Hematopoietic multipotent progenitor cell treated with erythropoietin and hydrocortisone succinate and interleukin-3 and kit ligand, for 6 days (in vitro differentiated cells): ENCODE data around the gene CYP2B6.
"Not testable (repeated sequence)": the region's sequence is repeated elsewhere in the genome, so short reads cannot be mapped to it uniquely, and the experiment has no call there.

Experiments
- DNase-seq: peaks from one replicate; pipeline ENCODE4 v3.0.0-alpha.2; 2015

CYP2B6 gene

DNA sequence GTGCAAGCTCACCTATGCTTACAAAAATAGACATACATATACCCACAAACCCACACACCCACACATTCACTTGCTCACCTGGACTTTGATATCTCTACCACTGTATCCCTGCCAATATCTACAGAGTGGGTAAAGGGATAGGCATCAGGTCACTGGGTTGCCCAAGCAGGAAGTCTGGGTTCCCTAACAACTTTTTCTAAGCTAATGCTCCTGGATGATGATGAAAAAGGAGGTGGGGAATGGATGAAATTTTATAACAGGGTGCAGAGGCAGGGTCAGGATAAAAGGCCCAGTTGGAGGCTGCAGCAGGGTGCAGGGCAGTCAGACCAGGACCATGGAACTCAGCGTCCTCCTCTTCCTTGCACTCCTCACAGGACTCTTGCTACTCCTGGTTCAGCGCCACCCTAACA lies at the start of gene CYP2B6:
Gene CYP2B6 (plus strand): TSS at position 311 of the 410 bp plus-strand sequence. CDS start 24 bp downstream, at position 335.
- no peak for DNase-seq

DNA sequence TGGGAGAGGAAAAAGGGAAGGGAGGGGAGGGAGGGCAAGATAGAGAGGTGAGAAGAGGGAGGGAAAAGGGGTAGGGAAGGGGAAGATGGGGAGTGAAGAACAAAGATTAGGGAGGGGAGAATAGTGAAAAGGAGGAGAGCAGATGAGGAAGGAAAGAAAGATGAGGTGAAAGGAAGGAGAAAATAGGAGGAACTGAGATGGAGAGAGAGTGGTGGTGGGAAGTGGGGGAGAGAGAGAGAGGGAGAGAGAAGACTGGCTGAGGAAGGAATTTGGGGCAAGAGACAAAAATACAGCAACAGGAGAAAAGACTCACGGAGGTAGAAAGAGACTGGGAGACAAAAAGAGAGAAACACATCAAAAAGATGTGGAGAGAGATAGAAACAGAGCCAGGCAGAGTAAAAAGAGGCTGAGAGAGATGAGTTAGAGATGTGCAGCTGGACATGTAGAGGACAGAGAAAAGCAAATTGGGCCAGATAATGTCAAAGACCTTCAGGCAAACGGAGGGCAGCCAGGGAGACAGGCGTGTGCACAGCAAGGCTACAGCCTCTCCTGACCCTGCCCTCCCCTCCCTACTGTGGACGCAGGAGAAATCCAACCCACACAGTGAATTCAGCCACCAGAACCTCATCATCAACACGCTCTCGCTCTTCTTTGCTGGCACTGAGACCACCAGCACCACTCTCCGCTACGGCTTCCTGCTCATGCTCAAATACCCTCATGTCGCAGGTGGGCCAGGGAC lies 49.4 kb upstream of the CYP2B6 start:
- DNase-seq: no peak

DNA sequence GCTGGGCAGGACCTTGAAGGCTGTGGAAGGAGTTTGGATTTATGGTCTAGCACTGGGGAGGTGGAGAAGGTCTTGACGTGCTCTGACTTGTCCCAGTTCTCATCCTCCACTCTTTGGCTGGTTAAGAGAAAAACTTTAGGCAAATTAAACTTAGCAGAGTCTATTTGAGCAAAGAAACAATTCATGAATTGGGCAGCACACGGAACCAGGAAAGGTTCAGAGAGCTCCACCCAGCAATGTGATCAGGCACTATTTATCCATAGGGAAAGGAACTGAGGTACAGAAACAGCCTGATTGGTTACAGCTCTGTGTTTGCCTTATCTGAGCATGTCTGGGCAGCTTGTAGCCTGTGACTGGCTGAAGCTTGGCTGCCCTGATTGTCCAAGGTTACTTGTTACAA lies 45.4 kb upstream of the CYP2B6 start:
- no peak for DNase-seq

DNA sequence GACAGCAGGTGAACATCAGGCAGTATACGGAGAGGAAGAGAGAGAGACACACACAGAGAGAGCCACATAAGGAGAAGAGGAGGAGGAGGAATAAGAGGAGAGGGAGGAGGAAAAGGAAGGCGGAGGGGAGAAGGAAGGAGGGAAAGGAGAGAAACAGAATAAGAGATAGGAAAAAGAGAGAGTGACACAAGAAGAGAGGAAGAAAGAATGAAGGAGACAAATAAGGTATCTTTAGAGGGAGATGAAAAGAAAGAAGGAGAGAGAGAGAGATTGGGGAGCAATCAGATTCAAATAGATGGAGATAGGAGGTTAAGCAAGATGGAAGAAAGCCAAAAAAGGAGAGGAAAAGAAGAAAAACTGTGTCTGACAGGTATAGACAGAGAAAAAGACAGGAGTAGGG lies 44.0 kb upstream of the CYP2B6 start:
- DNase-seq: no peak

GRCh38 chr19:40947573-40947972 lies 43.5 kb upstream of the CYP2B6 start:
- no peak for DNase-seq

- no peak for DNase-seq
These were observed 42.3 kb upstream of the CYP2B6 start for GRCh38 chr19:40948580-40949299.

GRCh38 chr19:40954573-40954972 lies 36.5 kb upstream of the CYP2B6 start:
- no peak for DNase-seq

GRCh38 chr19:40959338-40959737 lies 31.7 kb upstream of the CYP2B6 start:
- no peak for DNase-seq

GRCh38 chr19:40960062-40960685 lies 30.9 kb upstream of the CYP2B6 start:
- DNase-seq: no peak

DNA sequence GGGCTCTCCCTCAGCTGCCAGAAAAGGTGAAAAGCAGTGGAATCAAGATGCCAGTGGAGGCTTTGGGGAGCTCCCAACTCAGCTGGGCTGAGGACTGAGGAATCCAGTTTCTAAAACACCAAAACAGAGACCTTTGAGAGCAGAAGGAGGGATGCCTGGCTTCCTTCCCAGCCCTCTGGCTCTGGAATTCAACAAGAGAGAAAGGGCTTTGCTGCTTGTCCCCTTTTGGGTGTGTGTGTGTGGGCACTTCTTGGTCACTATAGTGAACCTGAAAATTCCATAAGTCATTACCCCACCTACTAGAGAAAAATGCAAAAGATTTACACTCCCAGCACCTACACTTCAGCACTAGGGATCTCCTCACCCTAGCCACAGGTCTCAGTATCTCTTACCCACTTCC lies 30.3 kb upstream of the CYP2B6 start:
- DNase-seq: no peak

GRCh38 chr19:40962460-40962961 lies 28.6 kb upstream of the CYP2B6 start:
- DNase-seq: no peak

DNA sequence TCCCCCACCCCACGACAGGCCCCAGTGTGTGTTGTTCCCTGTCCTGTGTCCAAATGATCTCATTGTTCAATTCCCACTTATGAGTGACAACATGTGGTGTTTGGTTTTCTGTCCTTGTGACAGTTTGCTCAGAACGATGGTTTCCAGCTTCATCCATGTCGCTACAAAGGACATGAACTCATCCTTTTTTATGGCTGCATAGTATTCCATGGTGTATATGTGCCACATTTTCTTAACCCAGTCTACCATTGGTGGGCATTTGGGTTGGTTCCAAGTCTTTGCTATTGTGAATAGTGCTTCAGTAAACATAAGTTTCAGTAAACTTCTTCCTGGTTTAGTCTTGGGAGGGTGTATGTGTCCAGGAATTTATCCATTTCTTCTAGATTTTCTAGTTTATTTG lies 26.7 kb upstream of the CYP2B6 start:
- not testable (repeated sequence) for DNase-seq

- DNase-seq: not testable (repeated sequence)
These were observed 25.7 kb upstream of the CYP2B6 start for GRCh38 chr19:40965351-40965750.

GRCh38 chr19:40966591-40966990 lies 24.5 kb upstream of the CYP2B6 start:
- not testable (repeated sequence) for DNase-seq

- not testable (repeated sequence) for DNase-seq
These were observed 23.0 kb upstream of the CYP2B6 start for GRCh38 chr19:40968065-40968464.

GRCh38 chr19:40969721-40970120 lies 21.4 kb upstream of the CYP2B6 start:
- not testable (repeated sequence) for DNase-seq

- DNase-seq: not testable (repeated sequence)
These were observed 20.4 kb upstream of the CYP2B6 start for GRCh38 chr19:40970396-40971345.

DNA sequence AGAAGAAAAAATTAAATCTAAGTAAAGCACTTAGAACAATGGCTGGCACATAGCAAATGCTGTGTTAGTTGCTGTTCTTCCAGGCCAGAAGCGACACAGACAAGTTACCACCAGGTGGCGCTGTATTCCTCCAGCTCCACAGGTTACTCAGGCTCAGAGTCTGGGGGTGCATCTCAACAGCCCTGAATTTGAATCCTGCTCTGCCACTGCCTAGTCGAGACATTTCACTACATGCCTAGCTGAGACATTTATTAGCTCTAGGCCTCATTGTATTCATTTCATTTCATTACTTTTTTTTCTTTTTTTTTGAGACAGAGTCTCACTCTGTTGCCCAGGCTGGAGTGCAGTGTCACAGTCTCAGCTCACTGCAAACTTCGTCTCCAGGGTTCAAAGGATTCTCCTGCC lies 16.4 kb upstream of the CYP2B6 start:
- DNase-seq: peak; percentile 92

DNA sequence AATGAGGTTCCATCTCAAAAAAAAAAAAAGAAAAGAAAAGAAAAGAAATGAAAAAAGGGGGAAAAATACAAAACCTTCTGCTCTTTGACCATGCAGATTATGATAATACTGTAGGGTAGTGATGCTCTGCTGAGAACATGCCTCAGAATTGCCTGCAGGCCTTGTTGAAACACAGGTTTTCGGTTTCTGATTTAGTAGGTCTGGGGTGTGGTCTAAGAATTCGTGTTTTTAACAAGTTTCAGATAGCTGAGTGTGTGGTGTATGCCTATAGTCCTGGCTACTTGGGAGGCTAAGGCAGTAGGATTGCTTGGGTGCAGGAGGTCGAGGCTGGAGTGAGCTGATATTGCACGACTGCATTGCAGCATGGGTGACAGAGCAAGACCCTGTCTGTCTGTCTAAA lies 14.9 kb upstream of the CYP2B6 start:
- DNase-seq: no peak

GRCh38 chr19:40976724-40977123 lies 14.4 kb upstream of the CYP2B6 start:
- no peak for DNase-seq

DNA sequence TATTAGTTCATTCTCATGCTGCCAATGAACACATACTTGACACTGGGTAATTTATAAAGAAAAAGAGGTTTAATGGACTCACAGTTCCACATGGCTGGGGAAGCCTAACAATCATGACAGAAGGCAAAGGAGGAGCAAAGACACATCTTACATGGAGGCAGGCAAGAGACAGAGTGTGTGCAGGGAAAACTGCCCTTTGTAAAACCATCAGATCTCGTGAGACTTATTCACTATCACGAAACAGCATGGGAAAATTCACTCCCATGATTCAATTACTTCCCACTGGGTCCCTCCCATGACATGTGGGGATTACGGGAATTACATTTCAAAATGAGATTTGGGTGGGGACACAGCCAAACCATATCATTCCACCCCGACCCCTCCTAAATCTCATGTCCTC lies 11.3 kb upstream of the CYP2B6 start:
- DNase-seq: not testable (repeated sequence)

GRCh38 chr19:40980743-40981442 lies 10.2 kb upstream of the CYP2B6 start:
- DNase-seq: not testable (repeated sequence)
